Natural killer cell (primary cell): ENCODE results near the gene C1orf21. TPM values are rescaled to one million over a fixed set of nuclear protein-coding genes. Genes with fewer than 3 reads are reported as not detected.

ENCODE experiments used
- ATAC-seq, 3 donors: fragments of 150-1000 bp in 2 of 3; fragments of 200-7000 bp in 1 of 3; cut with Tn5 transposase; 1 replicate in 1 of 3; 2 replicates in 2 of 3; pipeline ENCODE4 v1.10.0; 2021; ENCODE audit warnings: mild to moderate bottlenecking in 2 of 3, moderate library complexity in 2 of 3
- DNase-seq, 2 donors: peaks; one replicate each; pipeline versions ENCODE4 v3.0.0 to v3.0.0-alpha.2; 2013 to 2021; ENCODE audit warnings: mixed read lengths in 1 of 2
- H3K27ac ChIP-seq: one replicate; pipeline ENCODE4 v1.5.1; 2013; ENCODE audit warnings: mild to moderate bottlenecking, low read length
- H3K27me3 ChIP-seq: one replicate; pipeline ENCODE4 v1.6.1; 2013; ENCODE audit warnings: low read length; ENCODE audit not compliant: control insufficient read depth, insufficient read depth
- H3K36me3 ChIP-seq: one replicate; pipeline ENCODE4 v1.6.1; 2013; ENCODE audit warnings: low read length; ENCODE audit not compliant: control insufficient read depth, insufficient read depth
- H3K4me1 ChIP-seq: one replicate; pipeline ENCODE4 v1.6.1; 2013; ENCODE audit warnings: low read length; ENCODE audit not compliant: control insufficient read depth, insufficient read depth
- H3K4me3 ChIP-seq: one replicate; pipeline ENCODE4 v1.5.1; 2013; ENCODE audit warnings: low read length
- H3K9me3 ChIP-seq: one replicate; pipeline ENCODE4 v1.6.1; 2013; ENCODE audit warnings: low read length; ENCODE audit not compliant: control insufficient read depth, insufficient read depth
- H3K27ac Mint-ChIP-seq, 2 donors: one replicate each; pipeline ENCODE4 v1.8.0; 2022; ENCODE audit warnings: mild to moderate bottlenecking in 2 of 2, mixed read lengths in 2 of 2, moderate library complexity in 1 of 2
- H3K27me3 Mint-ChIP-seq, 2 donors: one replicate each; pipeline ENCODE4 v1.8.0; 2022; ENCODE audit warnings: low read depth in 2 of 2, mixed read lengths in 2 of 2
- H3K36me3 Mint-ChIP-seq: one replicate; pipeline ENCODE4 v1.8.0; 2022; ENCODE audit warnings: mixed read lengths
- H3K4me1 Mint-ChIP-seq, 2 donors: one replicate each; pipeline ENCODE4 v1.8.0; 2022; ENCODE audit warnings: mixed read lengths in 2 of 2
- H3K4me3 Mint-ChIP-seq: one replicate; pipeline ENCODE4 v1.8.0; 2022; ENCODE audit warnings: mild to moderate bottlenecking, moderate library complexity, mixed read lengths
- H3K9me3 Mint-ChIP-seq, 2 donors: one replicate each; pipeline ENCODE4 v1.8.0; 2022; ENCODE audit warnings: mixed read lengths in 2 of 2
- CTCF ChIP-seq: fragments of 200-600 bp; IDR thresholded peaks from one replicate; pipeline ENCODE4 v1.8.0; 2022; ENCODE audit warnings: antibody characterized with exemption
- WGBS: methylation state at CpG from one replicate; pipeline ENCODE4 v1.1.7; 2013; ENCODE audit warnings: missing lambda C conversion rate; ENCODE audit not compliant: insufficient coverage; 5-methylcytosine and 5-hydroxymethylcytosine counted together
- intact Hi-C: fragments of 100-400 bp; cut with micrococcal nuclease; formaldehyde crosslinking; loops from one replicate; pipeline ENCODE4 v1.14.2; 2022
- total RNA-seq, 4 donors: library from RNA; stranded (reverse); fragments of 120-200 nt in 1 of 4; gene quantifications; one replicate each; pipeline versions ENCODE4 v1.2.3 to v1.2.4, GENCODE V29; 2013 to 2022

C1orf21 gene
- total RNA-seq, 3 donors from 2014 or later (not counting 1 experiment from before 2014, with no cell fraction given), result 84.3 to 111 (median 88.3) TPM

- no peaks in the 10 kb centered on the region for H3K27me3 ChIP-seq
- H3K4me1 ChIP-seq, result peaks cover 13% of the 10 kb centered on the region
- no peak overlapping the region for H3K4me3 ChIP-seq
- intact Hi-C loops, result no loop called here
- TF ChIP-seq CTCF, result no peak
- DNase-seq (no peak), ATAC-seq (no peak)
- H3K27me3 Mint-ChIP-seq, result no peaks in the 10 kb centered on the region
- H3K27ac ChIP-seq, result no peak overlapping the region
- peaks cover 64 to 73% of the 10 kb centered on the region in 2 donors for H3K4me1 Mint-ChIP-seq
- H3K27ac Mint-ChIP-seq, result peak overlapping the region in 1 of 2 donors; percentile 99
- no peaks in the 10 kb centered on the region for H3K9me3 ChIP-seq
- no peaks in the 10 kb centered on the region for H3K36me3 Mint-ChIP-seq
- H3K9me3 Mint-ChIP-seq, result no peaks in the 10 kb centered on the region
- H3K4me3 Mint-ChIP-seq, result no peak overlapping the region
- WGBS, result 100% methylated on average over 3 of the region's 5 CpGs
- H3K36me3 ChIP-seq, result peaks cover 2% of the 10 kb centered on the region
Measured at GRCh38 chr1:184487531-184488193, 100.8 kb downstream of the C1orf21 start.

GRCh38 chr1:184489908-184490307 is 103.1 kb downstream of the C1orf21 start:
- DNase-seq, result no peak
- intact Hi-C loops, result loop anchor here (5.0 kb wide), 1 partner anchor 47 kb away; no protein-coding TSS in a partner anchor
- H3K36me3 ChIP-seq, result no peaks in the 10 kb centered on the region
- WGBS, result 100% methylated on average over 3 of the region's 3 CpGs
- no peak for TF ChIP-seq CTCF
- no peak overlapping the region for H3K27ac ChIP-seq
- H3K9me3 ChIP-seq, result no peaks in the 10 kb centered on the region
- H3K27ac Mint-ChIP-seq, result peak overlapping the region; percentile 98 to 99
- H3K27me3 ChIP-seq, result no peaks in the 10 kb centered on the region
- H3K4me1 ChIP-seq, result peaks cover 17% of the 10 kb centered on the region
- no peaks in the 10 kb centered on the region for H3K36me3 Mint-ChIP-seq
- no peak overlapping the region for H3K4me3 Mint-ChIP-seq
- H3K4me3 ChIP-seq, result no peak overlapping the region
- ATAC-seq, result no peak
- no peaks in the 10 kb centered on the region for H3K27me3 Mint-ChIP-seq
- H3K4me1 Mint-ChIP-seq, result peaks cover 67 to 75% of the 10 kb centered on the region in 2 donors
- no peaks in the 10 kb centered on the region for H3K9me3 Mint-ChIP-seq

- intact Hi-C loops, result loop anchor here (5.0 kb wide), 1 partner anchor 45 kb away; no protein-coding TSS in a partner anchor
- ATAC-seq (peak in 1 of 3 donors; percentile 13), DNase-seq (no peak)
- peak overlapping the region; percentile 92 for H3K4me3 Mint-ChIP-seq
- H3K9me3 Mint-ChIP-seq, result no peaks in the 10 kb centered on the region
- Histone ChIP-seq H3K36me3 (no peaks in the 10 kb centered on the region), H3K4me3 (no peak overlapping the region), H3K27ac (peak overlapping the region; percentile 87), H3K4me1 (peaks cover 17% of the 10 kb centered on the region), H3K9me3 (no peaks in the 10 kb centered on the region), H3K27me3 (no peaks in the 10 kb centered on the region)
- H3K36me3 Mint-ChIP-seq, result no peaks in the 10 kb centered on the region
- peaks cover 62 to 70% of the 10 kb centered on the region in 2 donors for H3K4me1 Mint-ChIP-seq
- no peaks in the 10 kb centered on the region for H3K27me3 Mint-ChIP-seq
- TF ChIP-seq CTCF, result no peak
- H3K27ac Mint-ChIP-seq, result peak overlapping the region; percentile 98 to 99
Measured at GRCh38 chr1:184492536-184492935, 105.7 kb downstream of the C1orf21 start.
